ENCODE measurements around the gene PLET1.

PLET1 gene

GRCh38 chr11:112292785-112293407 is 32.2 kb upstream of the PLET1 start:
- H3K36me3 Mint-ChIP-seq (ENCODE audit: low read depth), result peaks cover 2% of the 10 kb centered on the region
- DNase-seq (no peak), ATAC-seq (no peak)
- no peaks in the 10 kb centered on the region for H3K27me3 Mint-ChIP-seq
- H3K4me1 Mint-ChIP-seq, result peaks cover 29% of the 10 kb centered on the region
- H3K27ac Mint-ChIP-seq, result no peak overlapping the region
- no peak overlapping the region for H3K4me3 Mint-ChIP-seq
- H3K9me3 Mint-ChIP-seq, result no peaks in the 10 kb centered on the region

GRCh38 chr11:112292188-112292587 is 31.5 kb upstream of the PLET1 start:
- Mint-ChIP-seq H3K9me3 (no peaks in the 10 kb centered on the region), H3K27ac (no peak overlapping the region), H3K36me3 (ENCODE audit: low read depth) (peaks cover 2% of the 10 kb centered on the region), H3K27me3 (no peaks in the 10 kb centered on the region), H3K4me3 (no peak overlapping the region), H3K4me1 (peaks cover 22% of the 10 kb centered on the region)
- DNase-seq (no peak), ATAC-seq (no peak)

DNA sequence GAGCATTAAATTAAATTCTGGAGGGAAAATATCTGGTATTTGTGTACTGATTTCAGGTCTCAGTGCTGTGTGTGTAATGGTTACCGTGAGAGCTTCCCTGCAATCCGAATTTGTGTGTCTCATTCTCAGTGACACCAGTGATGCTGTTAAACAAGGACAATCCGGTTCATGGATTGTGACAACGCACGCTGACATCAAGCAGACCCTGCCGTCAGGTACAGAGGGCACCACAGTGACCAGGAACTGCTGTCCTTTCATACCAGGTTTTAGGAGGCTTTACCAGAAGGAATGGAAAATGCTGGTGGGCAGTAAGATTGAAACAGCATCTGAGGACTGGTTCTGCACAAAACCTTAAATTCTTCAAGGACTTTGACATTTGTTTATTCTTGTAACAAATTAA is 30.5 kb upstream of the PLET1 start:
- no peaks in the 10 kb centered on the region for H3K27me3 Mint-ChIP-seq
- H3K9me3 Mint-ChIP-seq, result no peaks in the 10 kb centered on the region
- H3K36me3 Mint-ChIP-seq (ENCODE audit: low read depth), result peaks cover 2% of the 10 kb centered on the region
- peaks cover 14% of the 10 kb centered on the region for H3K4me1 Mint-ChIP-seq
- H3K4me3 Mint-ChIP-seq, result no peak overlapping the region
- no peak for DNase-seq
- no peak overlapping the region for H3K27ac Mint-ChIP-seq
- no peak for ATAC-seq

DNA sequence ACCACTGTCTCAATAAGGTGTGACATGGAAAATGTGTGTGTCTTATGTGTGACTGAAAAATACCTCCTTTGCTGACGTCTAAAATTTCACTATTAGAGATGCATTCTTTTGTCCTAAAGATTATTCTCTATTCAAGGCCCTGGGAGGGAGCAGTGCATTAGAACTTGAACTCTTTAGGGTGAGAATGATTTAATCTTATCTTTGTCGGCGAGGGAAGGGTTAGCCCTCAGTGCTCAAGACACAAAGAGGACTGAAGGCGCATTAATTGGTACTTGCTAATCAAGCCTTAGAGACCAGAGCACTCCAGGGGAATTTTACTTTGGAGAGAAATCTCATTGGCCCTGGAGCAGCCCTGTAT is 29.8 kb upstream of the PLET1 start:
- Mint-ChIP-seq H3K27me3 (no peaks in the 10 kb centered on the region), H3K9me3 (no peaks in the 10 kb centered on the region), H3K4me1 (peaks cover 14% of the 10 kb centered on the region), H3K27ac (no peak overlapping the region), H3K36me3 (ENCODE audit: low read depth) (peaks cover 2% of the 10 kb centered on the region), H3K4me3 (peak overlapping the region; percentile 64)
- ATAC-seq (no peak), DNase-seq (no peak)

DNA sequence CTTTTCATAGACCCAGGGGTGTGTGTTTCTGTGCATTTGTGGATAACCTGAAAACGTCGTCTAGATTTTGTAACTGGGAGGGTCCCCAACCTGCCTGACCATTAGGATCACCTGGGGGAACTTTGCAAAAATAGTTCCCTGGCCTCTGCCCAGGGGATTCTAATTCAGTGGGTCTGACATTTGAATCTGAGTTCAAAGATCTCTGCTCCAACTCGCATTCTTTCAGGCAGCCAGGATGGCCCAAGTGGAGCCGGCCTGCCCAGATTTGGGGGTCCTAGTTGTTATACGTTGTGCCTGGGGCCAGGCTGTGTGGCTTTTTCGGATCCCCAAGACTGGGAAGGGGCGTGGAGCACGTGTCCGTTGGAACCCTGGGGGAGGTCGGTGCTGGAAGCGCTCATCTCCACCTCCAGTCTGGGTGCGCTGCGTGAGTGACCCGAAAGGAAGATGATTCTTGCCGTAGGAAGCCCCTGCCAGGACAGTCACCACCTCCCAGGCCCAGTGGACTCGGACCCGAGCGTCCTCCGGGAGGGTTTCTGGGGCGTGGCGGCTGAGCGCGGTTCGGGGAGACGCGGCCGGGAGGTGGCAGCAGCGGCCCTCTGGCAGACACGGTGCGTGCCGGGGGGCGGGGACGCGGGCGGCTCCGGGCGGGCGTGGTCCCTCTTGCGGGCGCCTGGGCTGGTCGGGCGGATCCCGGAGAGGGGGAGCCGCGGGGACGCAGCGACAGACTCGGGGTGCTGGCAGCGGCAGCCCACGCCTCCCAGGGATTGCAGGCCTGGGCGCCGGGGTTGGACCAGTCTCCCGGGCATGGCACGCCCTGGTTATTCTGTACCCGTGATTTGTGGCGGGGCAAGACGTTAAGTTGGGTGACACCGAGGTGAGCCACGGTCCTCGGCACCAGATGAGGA is 29.2 kb upstream of the PLET1 start:
- ATAC-seq, result peak; percentile 95
- H3K4me1 Mint-ChIP-seq, result peaks cover 14% of the 10 kb centered on the region
- no peaks in the 10 kb centered on the region for H3K27me3 Mint-ChIP-seq
- peak overlapping the region; percentile 71 for H3K4me3 Mint-ChIP-seq
- peak overlapping the region; percentile 27 for H3K27ac Mint-ChIP-seq
- DNase-seq, result peak; percentile 89
- peaks cover 2% of the 10 kb centered on the region for H3K36me3 Mint-ChIP-seq (ENCODE audit: low read depth)
- H3K9me3 Mint-ChIP-seq, result no peaks in the 10 kb centered on the region

- no peaks in the 10 kb centered on the region for H3K9me3 Mint-ChIP-seq
- H3K27ac Mint-ChIP-seq, result no peak overlapping the region
- no peak for DNase-seq
- H3K4me3 Mint-ChIP-seq, result no peak overlapping the region
- H3K4me1 Mint-ChIP-seq, result peaks cover 14% of the 10 kb centered on the region
- peaks cover 2% of the 10 kb centered on the region for H3K36me3 Mint-ChIP-seq (ENCODE audit: low read depth)
- no peaks in the 10 kb centered on the region for H3K27me3 Mint-ChIP-seq
- ATAC-seq, result no peak
Measured at GRCh38 chr11:112288021-112288420, 27.4 kb upstream of the PLET1 start.

GRCh38 chr11:112285841-112286311 is 25.2 kb upstream of the PLET1 start:
- no peaks in the 10 kb centered on the region for H3K27me3 Mint-ChIP-seq
- H3K9me3 Mint-ChIP-seq, result no peaks in the 10 kb centered on the region

DNA sequence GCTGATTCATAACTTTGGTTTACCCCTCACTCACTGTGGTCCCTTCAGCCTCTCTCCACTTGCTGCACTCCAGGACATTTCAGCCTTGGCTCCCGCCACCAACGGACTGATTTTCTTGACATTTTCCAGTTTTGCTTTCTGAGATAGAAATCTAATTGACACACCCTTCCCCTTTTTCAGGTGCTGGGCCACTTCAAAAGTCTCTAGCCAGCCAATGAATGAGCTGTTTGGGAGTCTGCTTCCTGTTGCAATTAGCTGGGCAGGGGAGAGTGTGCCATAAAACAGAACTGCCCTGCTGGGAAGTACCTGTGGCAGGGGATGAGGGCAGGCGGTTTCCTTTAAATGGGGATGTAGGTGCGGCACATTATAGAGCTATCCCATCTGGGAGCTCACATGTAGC is 21.1 kb upstream of the PLET1 start:
- Mint-ChIP-seq H3K27me3 (no peaks in the 10 kb centered on the region), H3K36me3 (ENCODE audit: low read depth) (no peaks in the 10 kb centered on the region), H3K9me3 (no peaks in the 10 kb centered on the region), H3K4me3 (no peak overlapping the region), H3K27ac (no peak overlapping the region), H3K4me1 (peaks cover 8% of the 10 kb centered on the region)
- ATAC-seq, result no peak
- DNase-seq, result no peak

More at GRCh38 chr11:112285841-112286311, 25.2 kb upstream of the PLET1 start:
- no peak overlapping the region for H3K4me3 Mint-ChIP-seq
- ATAC-seq, result no peak
- DNase-seq, result no peak
- H3K36me3 Mint-ChIP-seq (ENCODE audit: low read depth), result no peaks in the 10 kb centered on the region
- peaks cover 9% of the 10 kb centered on the region for H3K4me1 Mint-ChIP-seq
- no peak overlapping the region for H3K27ac Mint-ChIP-seq

GRCh38 chr11:112280268-112281126 is 19.8 kb upstream of the PLET1 start:
- Mint-ChIP-seq H3K27ac (peak overlapping the region; percentile 6), H3K36me3 (ENCODE audit: low read depth) (no peaks in the 10 kb centered on the region), H3K4me1 (peaks cover 8% of the 10 kb centered on the region), H3K4me3 (peak overlapping the region; percentile 80), H3K27me3 (no peaks in the 10 kb centered on the region), H3K9me3 (no peaks in the 10 kb centered on the region)
- peak; percentile 89 for ATAC-seq
- DNase-seq, result peak; percentile 54

DNA sequence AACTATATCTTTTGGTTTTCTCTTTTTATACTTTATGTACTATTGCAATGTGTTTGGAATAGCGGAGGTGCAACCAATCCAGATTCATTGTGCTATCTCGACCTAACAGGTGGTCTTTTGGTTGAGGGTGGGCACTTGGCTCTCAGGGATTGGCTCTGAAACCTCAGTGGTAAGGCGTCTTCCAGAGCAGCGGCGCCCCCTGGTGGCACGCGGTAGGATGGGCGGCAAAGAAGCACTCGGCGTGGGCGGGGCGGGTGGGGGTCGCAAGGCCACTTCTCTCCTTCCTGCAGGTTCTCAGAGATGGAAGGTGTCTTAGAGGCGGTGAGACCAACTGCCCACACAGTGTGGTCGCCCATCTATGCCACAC is 19.2 kb upstream of the PLET1 start:
- ATAC-seq, result peak; percentile 29
- Mint-ChIP-seq H3K36me3 (ENCODE audit: low read depth) (no peaks in the 10 kb centered on the region), H3K27me3 (no peaks in the 10 kb centered on the region), H3K4me1 (peaks cover 8% of the 10 kb centered on the region), H3K4me3 (peak overlapping the region; percentile 80), H3K27ac (no peak overlapping the region), H3K9me3 (no peaks in the 10 kb centered on the region)
- DNase-seq, result peak; percentile 84

GRCh38 chr11:112278803-112279202 is 18.1 kb upstream of the PLET1 start:
- no peaks in the 10 kb centered on the region for H3K27me3 Mint-ChIP-seq
- no peaks in the 10 kb centered on the region for H3K36me3 Mint-ChIP-seq (ENCODE audit: low read depth)
- H3K9me3 Mint-ChIP-seq, result no peaks in the 10 kb centered on the region
- peaks cover 8% of the 10 kb centered on the region for H3K4me1 Mint-ChIP-seq
- H3K27ac Mint-ChIP-seq, result no peak overlapping the region
- DNase-seq, result no peak
- ATAC-seq, result no peak
- H3K4me3 Mint-ChIP-seq, result no peak overlapping the region

DNA sequence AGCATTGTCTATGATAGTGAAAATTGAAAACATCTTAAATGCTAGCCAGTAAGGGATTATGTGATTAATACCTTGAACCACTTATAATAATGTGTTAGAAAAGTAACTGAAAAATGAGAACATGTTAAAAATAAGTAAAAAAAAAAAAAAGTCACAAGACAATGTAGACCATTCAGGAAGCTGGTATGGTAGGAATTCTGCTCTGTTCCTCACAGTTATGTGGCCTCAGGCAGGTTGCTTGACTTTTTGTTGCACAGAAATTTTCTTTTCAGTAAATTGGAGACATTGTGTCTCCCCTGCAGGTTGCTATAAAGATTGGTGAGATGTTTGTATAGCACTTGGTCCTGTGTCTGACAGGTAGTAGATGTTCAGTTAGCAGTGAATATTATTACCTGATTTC is 17.3 kb upstream of the PLET1 start:
- DNase-seq, result no peak
- Mint-ChIP-seq H3K27ac (no peak overlapping the region), H3K4me3 (no peak overlapping the region), H3K9me3 (no peaks in the 10 kb centered on the region), H3K4me1 (peaks cover 8% of the 10 kb centered on the region), H3K27me3 (no peaks in the 10 kb centered on the region), H3K36me3 (ENCODE audit: low read depth) (no peaks in the 10 kb centered on the region)
- ATAC-seq, result no peak

DNA sequence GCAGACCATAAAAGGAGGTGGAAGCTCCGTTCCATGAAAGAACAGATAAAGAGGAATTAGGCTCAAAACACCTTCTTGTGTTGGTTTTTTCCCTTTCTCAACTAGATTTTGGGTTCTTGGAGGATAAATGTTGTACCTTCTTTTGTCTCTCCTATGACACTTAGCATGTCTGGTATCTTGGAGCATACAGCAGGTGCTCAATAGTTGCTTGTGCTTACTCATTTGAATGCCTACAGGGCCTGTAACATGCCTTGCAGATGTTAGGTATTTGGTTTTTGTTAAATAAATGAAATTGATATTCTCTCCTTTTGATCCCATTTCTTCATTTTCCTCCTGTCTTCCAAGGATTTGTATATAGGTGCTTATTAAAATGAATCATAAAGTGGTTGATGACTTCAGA is 16.4 kb upstream of the PLET1 start:
- no peak overlapping the region for H3K4me3 Mint-ChIP-seq
- no peaks in the 10 kb centered on the region for H3K9me3 Mint-ChIP-seq
- H3K36me3 Mint-ChIP-seq (ENCODE audit: low read depth), result no peaks in the 10 kb centered on the region
- H3K4me1 Mint-ChIP-seq, result peaks cover 8% of the 10 kb centered on the region
- no peak overlapping the region for H3K27ac Mint-ChIP-seq
- ATAC-seq (no peak), DNase-seq (no peak)
- no peaks in the 10 kb centered on the region for H3K27me3 Mint-ChIP-seq

DNA sequence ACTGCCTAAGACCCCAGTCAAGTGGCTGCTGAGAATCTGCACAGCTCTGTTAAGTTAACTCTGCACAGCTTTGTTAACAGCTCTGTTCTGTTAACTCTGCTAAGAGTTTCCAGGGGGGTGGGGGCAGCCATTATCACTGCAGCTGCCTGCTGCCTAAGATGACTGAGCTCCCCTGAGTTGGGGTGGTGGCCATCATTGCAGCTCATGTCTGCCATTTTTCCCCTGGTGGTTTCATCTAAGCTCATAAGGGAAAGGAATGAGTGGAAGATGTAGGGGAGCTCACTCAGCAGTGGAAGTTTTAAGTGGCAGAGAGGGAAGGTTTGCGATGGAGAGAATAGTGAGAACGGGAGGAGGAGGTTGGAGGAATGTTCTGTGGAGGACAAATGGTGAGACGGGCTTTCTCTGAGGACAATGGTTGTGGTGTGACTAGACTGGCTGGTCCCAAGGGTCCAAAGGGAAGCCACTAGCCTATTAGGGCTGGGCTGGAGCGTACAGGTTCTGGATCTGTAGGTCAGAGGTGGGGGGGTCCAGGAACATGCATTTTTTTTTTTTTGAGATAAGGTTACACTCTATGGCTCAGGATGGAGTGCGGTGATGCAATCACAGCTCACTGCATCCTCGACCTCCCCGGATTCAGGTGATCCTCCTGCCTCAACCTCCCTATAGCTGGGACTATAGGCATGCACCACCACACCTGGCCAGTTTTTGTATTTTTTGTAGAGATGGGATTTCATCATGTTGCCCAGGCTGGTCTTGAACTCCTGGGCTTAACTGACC is 13.5 kb upstream of the PLET1 start:
- no peak overlapping the region for H3K27ac Mint-ChIP-seq
- no peaks in the 10 kb centered on the region for H3K9me3 Mint-ChIP-seq
- H3K4me1 Mint-ChIP-seq, result no peaks in the 10 kb centered on the region
- ATAC-seq (peak; percentile 15), DNase-seq (no peak)
- H3K36me3 Mint-ChIP-seq (ENCODE audit: low read depth), result no peaks in the 10 kb centered on the region
- H3K27me3 Mint-ChIP-seq, result no peaks in the 10 kb centered on the region
- H3K4me3 Mint-ChIP-seq, result no peak overlapping the region

All from activated naive CD8-positive, alpha-beta T cell treated with anti-CD3 and anti-CD28 coated beads, Interleukin-2, amount 50 U/mL, for 24 hours (primary cell).